Progenitor cell of endocrine pancreas (in vitro differentiated cells): ENCODE data around the gene VTCN1. TPM values are rescaled to one million over a fixed set of nuclear protein-coding genes. Genes with fewer than 3 reads are reported as not detected.
"Not testable (repeated sequence)": the region's sequence is repeated elsewhere in the genome, so short reads cannot be mapped to it uniquely, and the experiment has no call there.

Experiments used
- DNase-seq: peaks from one replicate; pipeline ENCODE4 v3.0.0; 2021; ENCODE audit warnings: low spot score; ENCODE audit not compliant: unreplicated experiment
- H3K27ac Mint-ChIP-seq: 2 replicates; pipeline ENCODE4 v1.8.0; 2021; ENCODE audit warnings: mild to moderate bottlenecking, moderate library complexity, mixed read lengths
- H3K27me3 Mint-ChIP-seq: 2 replicates; pipeline ENCODE4 v1.8.0; 2021; ENCODE audit warnings: mixed read lengths
- H3K36me3 Mint-ChIP-seq: 2 replicates; pipeline ENCODE4 v1.8.0; 2022; ENCODE audit warnings: mixed read lengths; ENCODE audit not compliant: insufficient read depth
- H3K4me1 Mint-ChIP-seq: 2 replicates; pipeline ENCODE4 v1.8.0; 2021; ENCODE audit warnings: low read depth, mixed read lengths
- H3K4me3 Mint-ChIP-seq: 2 replicates; pipeline ENCODE4 v1.8.0; 2021; ENCODE audit warnings: low read depth, mild to moderate bottlenecking, moderate library complexity, mixed read lengths
- H3K9me3 Mint-ChIP-seq: 2 replicates; pipeline ENCODE4 v1.8.0; 2021; ENCODE audit warnings: low read depth, mixed read lengths
- total RNA-seq: library from RNA; stranded (reverse); gene quantifications from 2 replicates; pipeline ENCODE4 v1.2.1, GENCODE V29; 2021
- TF ChIP-seq, protein P1 (sequence below): fragments of 200-600 bp; sonication (generic); IDR thresholded peaks from one replicate; pipeline ENCODE4 v1.5.0; 2021; ENCODE audit warnings: antibody characterized with exemption, mild to moderate bottlenecking; ENCODE audit not compliant: unreplicated experiment

Gene VTCN1
- total RNA-seq, 1 donor from 2014 or later: 1.4 TPM

DNA sequence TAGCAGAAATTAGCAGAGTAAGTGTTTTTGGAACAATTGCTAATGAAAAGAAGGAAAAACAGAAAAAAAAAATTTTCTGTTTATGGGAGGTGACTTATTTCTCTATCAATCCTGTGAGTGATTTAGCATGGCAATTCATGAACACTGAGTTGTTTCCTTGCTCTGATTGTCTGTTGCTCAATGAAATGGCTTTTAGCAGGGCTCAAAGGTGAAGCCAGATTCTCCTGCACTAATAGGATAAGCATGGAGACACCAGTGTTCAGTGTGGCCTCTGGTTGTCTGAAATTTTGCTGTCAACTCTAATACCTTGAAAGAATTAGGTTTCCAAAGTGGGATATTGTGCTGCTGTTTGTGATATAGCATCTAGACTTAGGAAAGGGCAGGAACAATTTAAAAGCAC, 105.0 kb downstream of the VTCN1 start:
- no peaks in the 10 kb centered on the region for H3K9me3 Mint-ChIP-seq
- H3K4me1 Mint-ChIP-seq: no peaks in the 10 kb centered on the region
- no peak for DNase-seq
- H3K36me3 Mint-ChIP-seq: peaks cover 44% of the 10 kb centered on the region
- TF ChIP-seq, protein P1, sequence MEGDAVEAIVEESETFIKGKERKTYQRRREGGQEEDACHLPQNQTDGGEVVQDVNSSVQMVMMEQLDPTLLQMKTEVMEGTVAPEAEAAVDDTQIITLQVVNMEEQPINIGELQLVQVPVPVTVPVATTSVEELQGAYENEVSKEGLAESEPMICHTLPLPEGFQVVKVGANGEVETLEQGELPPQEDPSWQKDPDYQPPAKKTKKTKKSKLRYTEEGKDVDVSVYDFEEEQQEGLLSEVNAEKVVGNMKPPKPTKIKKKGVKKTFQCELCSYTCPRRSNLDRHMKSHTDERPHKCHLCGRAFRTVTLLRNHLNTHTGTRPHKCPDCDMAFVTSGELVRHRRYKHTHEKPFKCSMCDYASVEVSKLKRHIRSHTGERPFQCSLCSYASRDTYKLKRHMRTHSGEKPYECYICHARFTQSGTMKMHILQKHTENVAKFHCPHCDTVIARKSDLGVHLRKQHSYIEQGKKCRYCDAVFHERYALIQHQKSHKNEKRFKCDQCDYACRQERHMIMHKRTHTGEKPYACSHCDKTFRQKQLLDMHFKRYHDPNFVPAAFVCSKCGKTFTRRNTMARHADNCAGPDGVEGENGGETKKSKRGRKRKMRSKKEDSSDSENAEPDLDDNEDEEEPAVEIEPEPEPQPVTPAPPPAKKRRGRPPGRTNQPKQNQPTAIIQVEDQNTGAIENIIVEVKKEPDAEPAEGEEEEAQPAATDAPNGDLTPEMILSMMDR: no peak
- no peak overlapping the region for H3K27ac Mint-ChIP-seq
- no peaks in the 10 kb centered on the region for H3K27me3 Mint-ChIP-seq
- H3K4me3 Mint-ChIP-seq: no peak overlapping the region

DNA sequence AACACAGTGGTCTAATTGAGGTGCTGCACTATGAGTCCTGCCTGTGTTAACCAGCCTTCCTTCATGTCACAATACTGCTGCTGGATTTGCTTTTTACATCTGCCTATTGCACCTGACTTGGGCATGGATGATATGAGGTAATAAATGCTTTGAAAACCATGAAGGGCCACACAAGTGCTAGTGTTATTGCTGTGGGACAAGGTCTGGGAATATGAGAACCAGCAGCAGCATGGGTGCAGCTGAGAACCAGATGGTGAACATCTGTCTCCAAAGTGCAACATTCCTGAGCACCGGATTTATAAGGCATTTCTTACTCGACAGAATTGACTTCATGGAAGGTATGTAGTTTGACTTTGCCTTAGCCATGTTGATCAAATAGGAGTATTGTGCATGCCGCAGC, 105.7 kb downstream of the VTCN1 start:
- peaks cover 44% of the 10 kb centered on the region for H3K36me3 Mint-ChIP-seq

DNA sequence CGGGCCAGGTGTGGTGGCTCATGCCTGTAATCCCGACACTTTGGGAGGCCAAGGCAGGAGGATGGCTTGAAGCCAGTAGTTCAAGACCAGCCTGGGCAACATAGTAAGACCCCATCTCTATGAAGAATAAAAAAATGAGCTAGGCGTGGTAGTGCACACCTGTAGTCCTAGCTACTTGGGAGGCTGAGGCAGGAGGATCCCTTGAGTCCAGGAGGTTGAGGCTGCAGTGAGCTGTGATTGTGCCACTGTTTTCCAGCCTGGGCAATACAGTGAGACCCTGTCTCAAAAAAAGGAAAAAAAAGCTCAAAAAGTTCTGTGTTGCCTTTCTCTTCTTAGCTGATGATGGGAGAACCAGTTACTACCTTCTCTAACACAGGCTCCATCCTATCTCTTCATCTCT, 108.9 kb downstream of the VTCN1 start:
- not testable (repeated sequence) for H3K27me3 Mint-ChIP-seq, DNase-seq, H3K4me3 Mint-ChIP-seq, H3K9me3 Mint-ChIP-seq, H3K27ac Mint-ChIP-seq
- Mint-ChIP-seq H3K4me1 (peaks cover 14% of the 10 kb centered on the region), H3K36me3 (peaks cover 28% of the 10 kb centered on the region)

More for the DNA sequence above, 105.7 kb downstream of the VTCN1 start:
- Mint-ChIP-seq H3K4me1 (peaks cover 4% of the 10 kb centered on the region), H3K9me3 (no peaks in the 10 kb centered on the region), H3K4me3 (no peak overlapping the region), H3K27ac (no peak overlapping the region), H3K27me3 (no peaks in the 10 kb centered on the region)
- TF ChIP-seq, protein P1: no peak
- no peak for DNase-seq

DNA sequence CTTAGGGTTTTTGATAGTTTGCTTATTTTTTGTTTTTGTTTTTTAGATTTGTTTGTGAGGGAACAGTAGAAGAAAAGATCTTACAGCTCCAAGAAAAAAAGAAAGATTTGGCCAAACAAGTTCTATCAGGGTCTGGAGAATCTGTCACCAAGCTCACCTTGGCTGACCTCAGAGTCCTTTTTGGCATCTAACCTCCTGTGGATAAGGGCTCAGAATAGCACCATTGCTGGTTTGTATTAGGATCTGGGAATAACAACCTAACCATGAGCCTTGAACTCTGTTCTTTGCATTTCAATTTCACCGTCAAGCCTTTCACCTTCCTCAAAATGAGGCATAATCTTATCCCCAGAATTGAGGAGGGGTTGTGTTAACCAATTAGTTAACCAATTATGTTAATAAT, 109.4 kb downstream of the VTCN1 start:
- Mint-ChIP-seq H3K9me3 (no peaks in the 10 kb centered on the region), H3K4me1 (peaks cover 17% of the 10 kb centered on the region), H3K4me3 (no peak overlapping the region), H3K27me3 (no peaks in the 10 kb centered on the region), H3K27ac (no peak overlapping the region), H3K36me3 (peaks cover 28% of the 10 kb centered on the region)
- DNase-seq: no peak
- TF ChIP-seq, protein P1: no peak

DNA sequence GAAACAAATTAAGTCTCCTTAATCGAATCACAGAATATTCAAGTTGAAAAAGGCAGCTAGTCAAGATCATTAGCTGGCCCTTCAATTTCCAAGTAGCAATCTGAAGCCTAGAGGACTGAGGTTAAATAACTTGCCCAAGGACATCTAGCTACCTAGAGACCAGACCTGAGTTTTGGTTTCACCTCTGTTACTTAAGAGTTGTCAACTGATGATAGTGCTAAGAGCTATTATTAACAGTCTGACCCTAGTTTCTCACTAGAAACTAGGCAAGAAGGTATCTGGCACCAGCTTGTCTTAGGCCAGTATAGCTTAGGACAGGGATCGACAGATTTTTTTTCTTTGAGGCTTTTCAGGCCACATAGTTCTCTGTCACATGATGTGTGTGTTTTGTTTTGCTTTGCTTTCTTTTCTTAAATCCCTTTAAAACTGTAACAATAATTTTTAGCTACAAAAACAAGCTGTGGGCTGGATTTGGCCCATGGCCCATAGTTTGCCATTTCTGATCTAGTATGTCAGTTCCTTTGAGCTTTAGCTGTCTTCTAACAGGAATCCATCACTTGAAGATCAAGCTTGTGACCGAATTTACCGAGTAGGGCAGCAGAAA, 112.3 kb downstream of the VTCN1 start:
- Mint-ChIP-seq H3K9me3 (no peaks in the 10 kb centered on the region), H3K27me3 (no peaks in the 10 kb centered on the region), H3K27ac (no peak overlapping the region), H3K36me3 (peaks cover 25% of the 10 kb centered on the region), H3K4me3 (no peak overlapping the region), H3K4me1 (peaks cover 18% of the 10 kb centered on the region)
- DNase-seq: no peak
- TF ChIP-seq, protein P1: no peak

DNA sequence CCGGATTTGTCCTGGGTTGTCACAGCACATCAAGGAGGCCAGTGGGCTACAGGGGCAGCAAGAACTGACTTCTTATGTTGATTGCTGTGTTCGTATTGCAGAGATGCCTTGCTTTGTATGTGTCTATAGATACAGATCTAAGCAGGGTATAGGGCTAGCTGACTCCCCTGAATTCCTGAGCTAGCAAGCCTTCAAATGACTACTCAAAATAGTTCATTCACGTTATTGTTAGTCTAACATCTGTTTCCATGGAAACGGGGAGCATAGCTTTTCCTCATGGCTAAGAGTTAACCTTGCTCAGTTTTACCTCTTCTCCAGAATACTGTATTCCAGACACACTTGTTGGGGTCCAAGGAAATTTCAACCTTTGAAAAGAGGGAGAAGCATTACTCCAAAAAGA, 113.3 kb downstream of the VTCN1 start:
- Mint-ChIP-seq H3K9me3 (no peaks in the 10 kb centered on the region), H3K4me1 (peaks cover 18% of the 10 kb centered on the region), H3K27ac (no peak overlapping the region), H3K27me3 (no peaks in the 10 kb centered on the region), H3K4me3 (no peak overlapping the region), H3K36me3 (peaks cover 21% of the 10 kb centered on the region)
- DNase-seq: no peak
- TF ChIP-seq, protein P1: no peak
